ENCODE results near the gene LY9.

LY9 gene

GRCh38 chr1:160830321-160831153 is 34.6 kb downstream of the LY9 start:
- FAIRE-seq, result peak; percentile 91
- peak; percentile 20 for DNase-seq (ENCODE audit: extremely low spot score, insufficient read length, low read depth)

- peak; percentile 81 for FAIRE-seq
- DNase-seq (ENCODE audit: extremely low spot score, insufficient read length, low read depth), result no peak
These were observed 39.1 kb downstream of the LY9 start for GRCh38 chr1:160834945-160835565.

GRCh38 chr1:160835751-160836150 is 39.8 kb downstream of the LY9 start:
- no peak for FAIRE-seq

GRCh38 chr1:160836561-160836960 is 40.6 kb downstream of the LY9 start:
- DNase-seq (ENCODE audit: extremely low spot score, insufficient read length, low read depth), result no peak
- peak; percentile 38 for FAIRE-seq

More at GRCh38 chr1:160835751-160836150, 39.8 kb downstream of the LY9 start:
- DNase-seq (ENCODE audit: extremely low spot score, insufficient read length, low read depth), result no peak

- peak; percentile 24 for FAIRE-seq
- no peak for DNase-seq (ENCODE audit: extremely low spot score, insufficient read length, low read depth)
These were observed 41.1 kb downstream of the LY9 start for GRCh38 chr1:160836981-160837557.

- peak; percentile 95 for FAIRE-seq
These were observed 41.7 kb downstream of the LY9 start for GRCh38 chr1:160837558-160838205.

GRCh38 chr1:160838888-160839287 is 42.9 kb downstream of the LY9 start:
- FAIRE-seq (no peak), DNase-seq (ENCODE audit: extremely low spot score, insufficient read length, low read depth) (no peak)

More at GRCh38 chr1:160837558-160838205, 41.7 kb downstream of the LY9 start:
- peak; percentile 67 for DNase-seq (ENCODE audit: extremely low spot score, insufficient read length, low read depth)

GRCh38 chr1:160839746-160840145 is 43.8 kb downstream of the LY9 start:
- FAIRE-seq (no peak), DNase-seq (ENCODE audit: extremely low spot score, insufficient read length, low read depth) (no peak)

- DNase-seq (ENCODE audit: extremely low spot score, insufficient read length, low read depth), result no peak
These were observed 45.1 kb downstream of the LY9 start for GRCh38 chr1:160841079-160841478.

GRCh38 chr1:160844447-160845232 is 48.7 kb downstream of the LY9 start:
- FAIRE-seq (no peak), DNase-seq (ENCODE audit: extremely low spot score, insufficient read length, low read depth) (no peak)

More at GRCh38 chr1:160841079-160841478, 45.1 kb downstream of the LY9 start:
- no peak for FAIRE-seq

- no peak for DNase-seq (ENCODE audit: extremely low spot score, insufficient read length, low read depth)
- no peak for FAIRE-seq
These were observed 50.3 kb downstream of the LY9 start for GRCh38 chr1:160846281-160846680.

GRCh38 chr1:160850541-160850940 is 54.6 kb downstream of the LY9 start:
- DNase-seq (ENCODE audit: extremely low spot score, insufficient read length, low read depth) (no peak), FAIRE-seq (peak; percentile 77)

- no peak for FAIRE-seq
- DNase-seq (ENCODE audit: extremely low spot score, insufficient read length, low read depth), result no peak
These were observed 55.0 kb downstream of the LY9 start for GRCh38 chr1:160850993-160851392.

GRCh38 chr1:160853014-160853413 is 57.0 kb downstream of the LY9 start:
- FAIRE-seq, result no peak
- DNase-seq (ENCODE audit: extremely low spot score, insufficient read length, low read depth), result no peak

GRCh38 chr1:160853754-160854153 is 57.8 kb downstream of the LY9 start:
- no peak for FAIRE-seq
- no peak for DNase-seq (ENCODE audit: extremely low spot score, insufficient read length, low read depth)

- DNase-seq (ENCODE audit: extremely low spot score, insufficient read length, low read depth), result no peak
- peak; percentile 97 for FAIRE-seq
These were observed 59.4 kb downstream of the LY9 start for GRCh38 chr1:160855181-160855981.

- FAIRE-seq (no peak), DNase-seq (ENCODE audit: extremely low spot score, insufficient read length, low read depth) (no peak)
These were observed 62.1 kb downstream of the LY9 start for GRCh38 chr1:160858097-160858496.

- no peak for FAIRE-seq
- DNase-seq (ENCODE audit: extremely low spot score, insufficient read length, low read depth), result no peak
These were observed 62.5 kb downstream of the LY9 start for GRCh38 chr1:160858507-160858906.

- DNase-seq (ENCODE audit: extremely low spot score, insufficient read length, low read depth) (no peak), FAIRE-seq (no peak)
These were observed 63.2 kb downstream of the LY9 start for GRCh38 chr1:160859166-160859565.
